Liver (tissue), 9 donors: ENCODE measurements around the gene P3H2. TPM values are rescaled to one million over a fixed set of nuclear protein-coding genes. Genes with fewer than 3 reads are reported as not detected.
A peak's percentile ranks its signal among the peaks of the same experiment; 100 is the strongest.

Experiments
- DNase-seq: peaks from one replicate; pipeline ENCODE4 v3.0.0-alpha.2; 2017; ENCODE audit warnings: low spot score
- H3K27ac ChIP-seq, 2 donors: one replicate each; pipeline ENCODE4 v1.7.0; 2013; ENCODE audit warnings: inconsistent platforms in 2 of 2, low read length in 2 of 2, control low read depth in 1 of 2, low read depth in 1 of 2, mild to moderate bottlenecking in 1 of 2
- H3K27me3 ChIP-seq, 4 donors: one replicate each; pipeline versions ENCODE4 v1.6.1 to v1.7.0; 2013; ENCODE audit warnings: low read length in 3 of 4, inconsistent platforms in 1 of 4, mild to moderate bottlenecking in 1 of 4, moderate library complexity in 1 of 4; ENCODE audit not compliant: control insufficient read depth in 4 of 4, insufficient read depth in 4 of 4
- H3K36me3 ChIP-seq, 4 donors: one replicate each; pipeline versions ENCODE4 v1.6.1 to v1.7.0; 2013; ENCODE audit warnings: low read length in 3 of 4, mild to moderate bottlenecking in 3 of 4, low read depth in 1 of 4, moderate library complexity in 1 of 4; ENCODE audit not compliant: control insufficient read depth in 4 of 4, insufficient read depth in 3 of 4
- H3K4me1 ChIP-seq, 4 donors: one replicate each; pipeline versions ENCODE4 v1.6.1 to v1.7.0; 2013; ENCODE audit warnings: low read length in 3 of 4, mild to moderate bottlenecking in 3 of 4, moderate library complexity in 1 of 4; ENCODE audit not compliant: control insufficient read depth in 4 of 4, insufficient read depth in 4 of 4
- H3K4me3 ChIP-seq, 3 donors: one replicate each; pipeline versions ENCODE4 v1.6.1 to v1.7.0; 2013; ENCODE audit warnings: low read length in 3 of 3, control low read depth in 1 of 3, low read depth in 1 of 3, mild to moderate bottlenecking in 1 of 3
- H3K9ac ChIP-seq, 2 donors: one replicate each; pipeline ENCODE4 v1.7.0; 2013; ENCODE audit warnings: low read length in 2 of 2, mild to moderate bottlenecking in 2 of 2, moderate library complexity in 2 of 2, control low read depth in 1 of 2, low read depth in 1 of 2
- H3K9me3 ChIP-seq, 4 donors: one replicate each; pipeline versions ENCODE4 v1.6.1 to v1.7.0; 2013; ENCODE audit warnings: low read length in 3 of 4; ENCODE audit not compliant: control insufficient read depth in 4 of 4
- EGR1 ChIP-seq, 2 donors: IDR thresholded peaks; 2 replicates each; pipeline ENCODE4 v1.6.1; 2016 to 2018; ENCODE audit warnings: antibody characterized with exemption in 2 of 2, low read depth in 2 of 2
- FOXA1 ChIP-seq: IDR thresholded peaks from 2 replicates; pipeline ENCODE4 v1.6.1; 2016; ENCODE audit warnings: antibody characterized with exemption
- FOXA2 ChIP-seq: IDR thresholded peaks from 2 replicates; pipeline ENCODE4 v1.6.1; 2016; ENCODE audit warnings: antibody characterized with exemption
- HNF4G ChIP-seq: IDR thresholded peaks from 2 replicates; pipeline ENCODE4 v1.6.1; 2016; ENCODE audit warnings: antibody characterized with exemption
- NR2F2 ChIP-seq: IDR thresholded peaks from 2 replicates; pipeline ENCODE4 v1.6.1; 2016; ENCODE audit warnings: antibody characterized with exemption
- RAD21 ChIP-seq, 2 donors: IDR thresholded peaks; 2 replicates each; pipeline ENCODE4 v1.6.1; 2016; ENCODE audit warnings: antibody characterized with exemption in 2 of 2, mild to moderate bottlenecking in 2 of 2
- RXRA ChIP-seq, 2 donors: IDR thresholded peaks; 2 replicates each; pipeline ENCODE4 v1.6.1; 2017 to 2018; ENCODE audit warnings: antibody characterized with exemption in 2 of 2, mild to moderate bottlenecking in 1 of 2
- SP1 ChIP-seq: IDR thresholded peaks from 2 replicates; pipeline ENCODE4 v1.6.1; 2018; ENCODE audit warnings: antibody characterized with exemption, mild to moderate bottlenecking
- WGBS: extraction: QIAGEN DNeasy Blood & Tissue Kit; methylation state at CpG from one replicate; pipeline ENCODE4 v1.1.7; 2013; 5-methylcytosine and 5-hydroxymethylcytosine counted together
- polyA plus RNA-seq, 2 donors: library from polyadenylated mRNA; stranded (reverse) in 1 of 2; unstranded in 1 of 2; fragments of 200-250 nt in 1 of 2; fragments of >200 nt in 1 of 2; fragmentation: Nextera tagmentation in 1 of 2; extraction: Ambion mirVana in 1 of 2; gene quantifications; one replicate each; pipeline versions ENCODE4 v1.2.1 to v1.2.3, GENCODE V29; 2013 to 2015
- total RNA-seq, 2 donors: library from RNA; depleted of rRNA; stranded (reverse); fragments of >200 nt; gene quantifications; one replicate each; pipeline ENCODE4 v1.2.3, GENCODE V29; 2014
- TF ChIP-seq, protein P1 (sequence below): fragments of 150-350 bp; IDR thresholded peaks from 2 replicates; pipeline ENCODE4 v1.5.1; 2017; ENCODE audit warnings: improper control_type of control experiment, low read depth, low read length; ENCODE audit not compliant: missing input control
- TF ChIP-seq, protein P2 (sequence below): IDR thresholded peaks from 2 replicates; pipeline ENCODE4 v1.6.1; 2016; ENCODE audit warnings: antibody characterized with exemption
- TF ChIP-seq, protein P3 (sequence below): IDR thresholded peaks from 2 replicates; pipeline ENCODE4 v1.6.1; 2016; ENCODE audit warnings: antibody characterized with exemption
- TF ChIP-seq, protein P4 (sequence below): IDR thresholded peaks from 2 replicates; pipeline ENCODE4 v1.6.1; 2016; ENCODE audit warnings: antibody characterized with exemption, mild to moderate bottlenecking
- donor health status: healthy.
- donor health status: healthy.
- donor health status: healthy.
- donor health status: healthy.
- donor health status: healthy.

Gene P3H2
- total and polyA plus RNA-seq, 4 donors: 1.9 to 6.9 (median 4.1) TPM

DNA sequence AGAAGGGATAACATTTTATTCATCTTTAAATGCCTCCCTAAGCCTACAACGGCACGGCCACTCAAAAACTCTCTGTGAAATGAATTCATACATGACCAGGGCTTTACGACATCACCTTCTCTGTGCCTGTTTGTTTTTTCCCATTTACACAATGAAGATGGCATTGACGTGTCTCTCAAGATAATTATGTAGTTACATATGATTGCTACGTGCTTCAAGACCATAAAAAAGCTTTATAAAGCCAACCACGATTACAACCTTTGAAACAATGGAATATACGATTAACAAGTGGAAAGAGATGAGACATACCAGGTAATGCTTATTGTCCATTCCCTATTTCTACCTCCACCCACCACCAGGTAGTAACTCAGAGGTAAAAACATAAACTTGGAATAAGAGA is 168.4 kb downstream of the P3H2 start:
- no peak overlapping the region for H3K9ac ChIP-seq
- WGBS: 87% methylated on average over 7 of the region's 7 CpGs
- H3K9me3 ChIP-seq: no peaks in the 10 kb centered on the region
- H3K4me1 ChIP-seq: peaks cover 0 to 7% (median 4%) of the 10 kb centered on the region in 4 donors
- DNase-seq: no peak
- no peaks in the 10 kb centered on the region for H3K36me3 ChIP-seq
- H3K27me3 ChIP-seq: peaks cover 0 to 2% (median 0%) of the 10 kb centered on the region in 4 donors
- TF ChIP-seq HNF4G (no peak), EGR1 (IDR thresholded peaks at IDR 0.05; ENCODE audit: low read depth in 2 of 2) (no peak)
- TF ChIP-seq, protein P1, sequence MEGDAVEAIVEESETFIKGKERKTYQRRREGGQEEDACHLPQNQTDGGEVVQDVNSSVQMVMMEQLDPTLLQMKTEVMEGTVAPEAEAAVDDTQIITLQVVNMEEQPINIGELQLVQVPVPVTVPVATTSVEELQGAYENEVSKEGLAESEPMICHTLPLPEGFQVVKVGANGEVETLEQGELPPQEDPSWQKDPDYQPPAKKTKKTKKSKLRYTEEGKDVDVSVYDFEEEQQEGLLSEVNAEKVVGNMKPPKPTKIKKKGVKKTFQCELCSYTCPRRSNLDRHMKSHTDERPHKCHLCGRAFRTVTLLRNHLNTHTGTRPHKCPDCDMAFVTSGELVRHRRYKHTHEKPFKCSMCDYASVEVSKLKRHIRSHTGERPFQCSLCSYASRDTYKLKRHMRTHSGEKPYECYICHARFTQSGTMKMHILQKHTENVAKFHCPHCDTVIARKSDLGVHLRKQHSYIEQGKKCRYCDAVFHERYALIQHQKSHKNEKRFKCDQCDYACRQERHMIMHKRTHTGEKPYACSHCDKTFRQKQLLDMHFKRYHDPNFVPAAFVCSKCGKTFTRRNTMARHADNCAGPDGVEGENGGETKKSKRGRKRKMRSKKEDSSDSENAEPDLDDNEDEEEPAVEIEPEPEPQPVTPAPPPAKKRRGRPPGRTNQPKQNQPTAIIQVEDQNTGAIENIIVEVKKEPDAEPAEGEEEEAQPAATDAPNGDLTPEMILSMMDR: no peak
- H3K27ac ChIP-seq: no peak overlapping the region
- H3K4me3 ChIP-seq: no peak overlapping the region

DNA sequence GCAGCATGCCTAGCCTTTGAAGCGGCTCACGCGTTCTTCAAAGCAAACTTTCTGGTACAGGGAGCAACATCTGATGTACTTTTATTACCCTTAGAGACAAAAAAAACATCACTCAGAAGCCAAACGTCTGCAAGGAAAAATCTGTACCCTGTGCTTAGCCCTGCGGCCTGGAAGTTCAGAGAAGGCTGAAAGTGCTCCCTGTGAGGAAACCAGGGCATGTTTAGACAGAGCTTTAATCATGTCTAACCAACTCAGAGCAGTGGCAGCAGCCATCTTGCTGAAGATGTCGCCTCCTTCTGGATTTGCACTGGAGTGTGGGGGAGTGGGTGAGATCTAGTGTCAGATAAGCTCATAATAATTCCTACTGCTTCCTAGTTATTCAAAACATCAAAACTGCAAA is 170.4 kb downstream of the P3H2 start:
- Histone ChIP-seq H3K4me3 (no peak overlapping the region), H3K27ac (no peak overlapping the region), H3K36me3 (no peaks in the 10 kb centered on the region), H3K9me3 (no peaks in the 10 kb centered on the region), H3K4me1 (peaks cover 0 to 7% (median 4%) of the 10 kb centered on the region in 4 donors), H3K27me3 (peaks cover 0 to 2% (median 0%) of the 10 kb centered on the region in 4 donors), H3K9ac (no peak overlapping the region)
- WGBS: 71% methylated on average over 6 of the region's 6 CpGs
- TF ChIP-seq EGR1 (IDR thresholded peaks at IDR 0.05; ENCODE audit: low read depth in 2 of 2): no peak
- TF ChIP-seq, protein P2, sequence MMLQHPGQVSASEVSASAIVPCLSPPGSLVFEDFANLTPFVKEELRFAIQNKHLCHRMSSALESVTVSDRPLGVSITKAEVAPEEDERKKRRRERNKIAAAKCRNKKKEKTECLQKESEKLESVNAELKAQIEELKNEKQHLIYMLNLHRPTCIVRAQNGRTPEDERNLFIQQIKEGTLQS: no peak
- no peak for TF ChIP-seq FOXA1
- TF ChIP-seq HNF4G: no peak
- no peak for TF ChIP-seq NR2F2
- TF ChIP-seq, protein P3, sequence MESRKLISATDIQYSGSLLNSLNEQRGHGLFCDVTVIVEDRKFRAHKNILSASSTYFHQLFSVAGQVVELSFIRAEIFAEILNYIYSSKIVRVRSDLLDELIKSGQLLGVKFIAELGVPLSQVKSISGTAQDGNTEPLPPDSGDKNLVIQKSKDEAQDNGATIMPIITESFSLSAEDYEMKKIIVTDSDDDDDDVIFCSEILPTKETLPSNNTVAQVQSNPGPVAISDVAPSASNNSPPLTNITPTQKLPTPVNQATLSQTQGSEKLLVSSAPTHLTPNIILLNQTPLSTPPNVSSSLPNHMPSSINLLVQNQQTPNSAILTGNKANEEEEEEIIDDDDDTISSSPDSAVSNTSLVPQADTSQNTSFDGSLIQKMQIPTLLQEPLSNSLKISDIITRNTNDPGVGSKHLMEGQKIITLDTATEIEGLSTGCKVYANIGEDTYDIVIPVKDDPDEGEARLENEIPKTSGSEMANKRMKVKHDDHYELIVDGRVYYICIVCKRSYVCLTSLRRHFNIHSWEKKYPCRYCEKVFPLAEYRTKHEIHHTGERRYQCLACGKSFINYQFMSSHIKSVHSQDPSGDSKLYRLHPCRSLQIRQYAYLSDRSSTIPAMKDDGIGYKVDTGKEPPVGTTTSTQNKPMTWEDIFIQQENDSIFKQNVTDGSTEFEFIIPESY: no peak
- no peak for TF ChIP-seq SP1
- TF ChIP-seq, protein P4, sequence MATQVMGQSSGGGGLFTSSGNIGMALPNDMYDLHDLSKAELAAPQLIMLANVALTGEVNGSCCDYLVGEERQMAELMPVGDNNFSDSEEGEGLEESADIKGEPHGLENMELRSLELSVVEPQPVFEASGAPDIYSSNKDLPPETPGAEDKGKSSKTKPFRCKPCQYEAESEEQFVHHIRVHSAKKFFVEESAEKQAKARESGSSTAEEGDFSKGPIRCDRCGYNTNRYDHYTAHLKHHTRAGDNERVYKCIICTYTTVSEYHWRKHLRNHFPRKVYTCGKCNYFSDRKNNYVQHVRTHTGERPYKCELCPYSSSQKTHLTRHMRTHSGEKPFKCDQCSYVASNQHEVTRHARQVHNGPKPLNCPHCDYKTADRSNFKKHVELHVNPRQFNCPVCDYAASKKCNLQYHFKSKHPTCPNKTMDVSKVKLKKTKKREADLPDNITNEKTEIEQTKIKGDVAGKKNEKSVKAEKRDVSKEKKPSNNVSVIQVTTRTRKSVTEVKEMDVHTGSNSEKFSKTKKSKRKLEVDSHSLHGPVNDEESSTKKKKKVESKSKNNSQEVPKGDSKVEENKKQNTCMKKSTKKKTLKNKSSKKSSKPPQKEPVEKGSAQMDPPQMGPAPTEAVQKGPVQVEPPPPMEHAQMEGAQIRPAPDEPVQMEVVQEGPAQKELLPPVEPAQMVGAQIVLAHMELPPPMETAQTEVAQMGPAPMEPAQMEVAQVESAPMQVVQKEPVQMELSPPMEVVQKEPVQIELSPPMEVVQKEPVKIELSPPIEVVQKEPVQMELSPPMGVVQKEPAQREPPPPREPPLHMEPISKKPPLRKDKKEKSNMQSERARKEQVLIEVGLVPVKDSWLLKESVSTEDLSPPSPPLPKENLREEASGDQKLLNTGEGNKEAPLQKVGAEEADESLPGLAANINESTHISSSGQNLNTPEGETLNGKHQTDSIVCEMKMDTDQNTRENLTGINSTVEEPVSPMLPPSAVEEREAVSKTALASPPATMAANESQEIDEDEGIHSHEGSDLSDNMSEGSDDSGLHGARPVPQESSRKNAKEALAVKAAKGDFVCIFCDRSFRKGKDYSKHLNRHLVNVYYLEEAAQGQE: no peak
- DNase-seq: no peak

DNA sequence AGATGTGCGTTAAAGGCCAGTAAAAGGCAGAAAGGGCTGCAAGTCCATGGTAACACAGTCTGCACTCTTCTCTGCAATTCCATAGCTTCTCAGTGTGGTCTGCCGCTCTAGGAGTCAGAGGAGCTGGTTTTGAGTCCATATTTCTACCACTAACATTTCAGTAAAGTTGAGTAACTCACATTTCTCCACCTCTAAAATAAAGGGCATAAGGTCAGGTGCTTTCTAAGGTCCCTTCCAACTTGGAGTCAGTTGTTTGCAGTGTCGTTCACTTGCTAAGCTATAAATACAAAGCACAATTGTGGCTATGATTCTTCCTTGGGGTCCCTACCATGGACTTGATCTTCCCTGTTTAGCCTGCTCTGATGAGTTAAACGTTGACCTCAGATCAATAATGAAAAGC is 171.1 kb downstream of the P3H2 start:
- H3K27ac ChIP-seq: no peak overlapping the region
- no peak overlapping the region for H3K9ac ChIP-seq
- 53% methylated on average over 4 of the region's 4 CpGs for WGBS
- H3K4me3 ChIP-seq: no peak overlapping the region
- no peaks in the 10 kb centered on the region for H3K36me3 ChIP-seq
- TF ChIP-seq, protein P1: no peak
- TF ChIP-seq SP1 (no peak), FOXA2 (no peak), RAD21 (IDR thresholded peaks at IDR 0.05) (no peak), FOXA1 (no peak), RXRA (IDR thresholded peaks at IDR 0.05) (peak in 1 of 2 donors; percentile 16)
- TF ChIP-seq, protein P4: no peak
- TF ChIP-seq, protein P2: no peak
- peaks cover 0 to 7% (median 4%) of the 10 kb centered on the region in 4 donors for H3K4me1 ChIP-seq
- no peaks in the 10 kb centered on the region for H3K9me3 ChIP-seq
- no peak for DNase-seq
- peaks cover 0 to 2% (median 0%) of the 10 kb centered on the region in 4 donors for H3K27me3 ChIP-seq
